HG03432 (cell line): ENCODE results near the gene FAM209A.
"Not testable (repeated sequence)": the region's sequence is repeated elsewhere in the genome, so short reads cannot be mapped to it uniquely, and the experiment has no call there.

ENCODE experiments used
- ATAC-seq: cut with Tn5 transposase; IDR thresholded peaks from one replicate; pipeline ENCODE4 v1.9.1; 2021; ENCODE audit warnings: mild to moderate bottlenecking, moderate library complexity; ENCODE audit not compliant: unreplicated experiment

Gene FAM209A

DNA sequence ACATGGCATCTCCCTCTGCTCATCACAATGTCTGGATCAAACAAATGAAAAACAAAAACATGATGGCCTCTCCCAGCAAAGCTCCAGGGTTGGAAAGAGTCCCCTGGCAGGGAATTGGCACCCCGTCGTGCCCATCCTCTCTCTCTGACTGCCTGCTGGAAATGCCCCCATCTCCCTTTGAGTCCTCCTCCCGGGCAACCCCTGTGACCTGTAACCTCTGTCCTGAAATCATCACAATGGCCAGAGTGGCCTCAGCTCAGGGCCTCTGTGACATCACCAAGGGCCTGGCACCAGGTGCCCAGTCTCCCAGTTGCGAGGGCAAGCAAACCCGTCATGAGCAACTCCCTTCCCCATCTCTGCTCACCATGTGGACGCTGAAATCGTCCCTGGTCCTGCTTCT lies at the start of gene FAM209A:
Gene FAM209A (plus strand): TSS at position 301 of the 400 bp plus-strand sequence. CDS start 65 bp downstream, at position 366.
- not testable (repeated sequence) for ATAC-seq

DNA sequence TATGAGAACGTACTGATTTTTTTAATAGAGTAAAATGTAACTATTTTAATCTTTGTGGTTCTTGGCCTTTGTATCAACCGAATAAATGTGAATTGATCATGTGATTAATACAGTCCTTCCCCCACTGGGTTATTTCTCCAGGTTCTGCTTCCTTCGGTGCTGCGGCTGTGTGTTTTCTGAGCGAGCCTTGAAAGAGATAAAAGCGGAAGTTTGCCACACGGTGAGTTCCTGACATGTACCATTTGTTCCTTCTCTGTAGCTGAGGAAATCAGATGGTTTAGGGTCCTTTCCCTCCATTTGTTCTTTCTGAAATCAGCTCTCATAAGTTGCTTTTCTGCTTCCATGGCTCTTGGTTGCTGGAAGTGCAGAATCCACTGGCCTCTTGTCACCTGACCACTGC lies 40.6 kb upstream of the FAM209A start:
- ATAC-seq, result no peak

DNA sequence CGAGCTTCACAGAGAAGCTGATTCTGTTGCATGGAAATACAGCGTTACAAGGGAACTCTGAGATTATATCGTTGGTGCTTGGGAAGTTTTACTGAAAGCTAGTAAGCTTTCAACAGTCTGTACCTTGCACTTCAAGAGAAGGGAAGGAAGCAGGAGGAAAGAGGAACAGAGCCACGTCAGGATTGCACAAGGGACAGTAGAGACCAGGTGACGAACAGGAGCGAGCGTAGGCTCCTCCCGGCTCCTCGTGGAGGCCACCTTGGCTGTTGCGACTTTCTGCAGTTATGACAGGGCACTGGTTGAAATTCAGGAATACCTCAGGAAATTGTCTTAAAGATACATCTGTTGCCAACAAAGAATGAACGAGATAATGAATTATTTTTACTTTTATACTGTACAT lies 37.3 kb upstream of the FAM209A start:
- ATAC-seq, result no peak

- ATAC-seq, result no peak
These were observed 36.0 kb upstream of the FAM209A start for GRCh38 chr20:56488566-56488965.

DNA sequence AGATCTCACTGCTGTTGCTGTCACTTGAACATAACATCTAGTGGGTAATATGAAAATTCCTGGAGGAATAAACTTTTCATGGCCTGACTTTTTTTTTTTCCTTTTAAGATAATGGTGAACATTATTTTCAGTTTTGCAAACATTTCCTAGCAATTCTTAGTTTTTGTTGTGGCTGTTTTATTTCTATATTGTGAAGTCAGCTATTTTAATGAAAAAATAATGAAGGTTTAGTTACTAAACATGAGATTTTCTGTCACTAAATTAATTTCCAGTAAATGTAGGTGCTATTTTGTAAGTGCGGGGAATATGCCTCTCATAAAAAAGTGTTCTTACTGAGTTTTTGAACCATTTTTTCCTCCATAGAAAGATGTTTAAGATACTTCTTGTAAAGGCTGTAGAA lies 23.4 kb upstream of the FAM209A start:
- no peak for ATAC-seq

DNA sequence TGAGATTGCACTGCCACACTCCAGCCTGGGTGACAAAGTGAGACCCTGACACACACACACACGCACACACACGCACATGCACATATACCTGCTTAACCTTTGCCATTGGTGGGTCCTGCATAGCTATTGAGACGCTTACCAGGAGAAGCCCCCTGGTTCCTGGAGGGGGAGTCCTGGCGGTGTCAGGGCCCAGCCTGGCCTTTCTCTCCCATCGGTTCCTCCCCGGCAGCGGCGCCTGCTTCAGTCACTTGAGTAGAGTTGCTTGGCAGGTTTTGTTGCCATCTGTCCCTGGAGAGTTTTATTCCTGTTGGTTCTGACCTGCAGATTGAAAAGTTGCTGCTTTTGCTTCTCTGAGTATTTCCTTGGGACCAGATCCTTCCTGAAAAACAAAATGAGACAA lies 20.6 kb upstream of the FAM209A start:
- no peak for ATAC-seq

DNA sequence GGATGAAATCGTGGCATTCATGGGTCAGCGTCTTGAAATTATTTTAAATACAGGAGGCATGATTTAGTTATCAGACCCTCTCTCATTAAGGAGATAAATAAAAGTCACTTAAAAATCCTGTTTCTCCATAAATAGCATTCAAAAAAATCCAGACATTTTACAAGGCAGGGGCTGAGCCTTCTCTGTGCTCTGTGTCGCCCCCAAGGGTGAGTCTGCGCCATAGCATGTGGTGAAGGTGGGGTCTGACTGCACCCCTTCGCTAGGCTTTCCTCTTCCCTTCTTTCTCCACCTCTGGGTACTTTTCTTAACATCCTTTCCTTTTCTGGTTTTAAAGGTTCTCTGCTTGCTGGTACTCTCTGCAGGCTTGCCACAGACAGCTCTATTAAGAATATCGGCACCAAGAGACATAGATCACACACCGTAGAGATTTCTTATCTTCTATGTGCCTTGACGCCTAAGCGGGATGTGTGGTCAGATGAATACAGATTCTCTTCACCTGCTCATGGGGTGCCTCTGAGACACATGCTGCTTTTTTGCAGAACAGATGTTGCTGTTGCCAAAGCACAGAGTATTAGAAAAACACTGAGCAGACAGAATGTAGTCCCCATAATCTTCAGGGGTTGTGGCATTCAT lies 20.1 kb upstream of the FAM209A start:
- ATAC-seq, result no peak

DNA sequence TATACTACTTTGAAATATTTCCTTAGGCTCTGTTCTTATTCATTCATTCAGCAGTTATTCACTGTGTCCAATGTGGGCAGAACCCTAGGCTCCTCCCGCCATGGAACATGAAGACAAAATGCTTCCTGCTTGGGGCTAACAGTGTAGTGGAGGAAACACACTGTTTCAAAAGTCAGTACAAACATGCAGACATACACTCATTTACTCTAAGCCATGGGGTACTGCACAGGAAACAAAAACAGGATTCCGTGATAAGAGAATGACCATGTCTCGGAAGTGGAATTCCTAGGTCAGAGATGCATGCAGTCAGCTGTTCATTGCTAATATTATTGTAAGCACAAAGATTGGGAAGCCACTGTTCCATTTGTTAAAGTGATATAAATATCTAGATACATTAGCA lies 18.4 kb upstream of the FAM209A start:
- no peak for ATAC-seq

DNA sequence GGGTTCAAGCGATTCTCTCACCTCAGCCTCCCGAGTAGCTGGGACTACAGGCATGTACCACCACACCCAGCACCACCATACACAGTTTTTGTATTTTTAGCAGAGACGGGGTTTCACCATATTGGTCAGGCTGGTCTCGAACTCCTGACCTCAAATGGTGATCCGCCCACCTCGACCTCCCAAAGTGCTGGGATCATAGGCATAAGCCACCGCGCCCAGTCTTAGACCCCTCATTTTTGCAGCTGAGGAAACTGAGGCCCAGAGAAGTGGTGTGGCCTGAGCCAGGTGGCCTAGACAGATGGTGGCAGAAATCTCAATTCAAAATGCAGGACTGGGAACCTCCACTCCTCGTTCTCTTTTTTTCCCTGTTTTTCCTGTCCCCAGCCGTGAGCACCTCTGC lies 12.6 kb upstream of the FAM209A start:
- no peak for ATAC-seq

DNA sequence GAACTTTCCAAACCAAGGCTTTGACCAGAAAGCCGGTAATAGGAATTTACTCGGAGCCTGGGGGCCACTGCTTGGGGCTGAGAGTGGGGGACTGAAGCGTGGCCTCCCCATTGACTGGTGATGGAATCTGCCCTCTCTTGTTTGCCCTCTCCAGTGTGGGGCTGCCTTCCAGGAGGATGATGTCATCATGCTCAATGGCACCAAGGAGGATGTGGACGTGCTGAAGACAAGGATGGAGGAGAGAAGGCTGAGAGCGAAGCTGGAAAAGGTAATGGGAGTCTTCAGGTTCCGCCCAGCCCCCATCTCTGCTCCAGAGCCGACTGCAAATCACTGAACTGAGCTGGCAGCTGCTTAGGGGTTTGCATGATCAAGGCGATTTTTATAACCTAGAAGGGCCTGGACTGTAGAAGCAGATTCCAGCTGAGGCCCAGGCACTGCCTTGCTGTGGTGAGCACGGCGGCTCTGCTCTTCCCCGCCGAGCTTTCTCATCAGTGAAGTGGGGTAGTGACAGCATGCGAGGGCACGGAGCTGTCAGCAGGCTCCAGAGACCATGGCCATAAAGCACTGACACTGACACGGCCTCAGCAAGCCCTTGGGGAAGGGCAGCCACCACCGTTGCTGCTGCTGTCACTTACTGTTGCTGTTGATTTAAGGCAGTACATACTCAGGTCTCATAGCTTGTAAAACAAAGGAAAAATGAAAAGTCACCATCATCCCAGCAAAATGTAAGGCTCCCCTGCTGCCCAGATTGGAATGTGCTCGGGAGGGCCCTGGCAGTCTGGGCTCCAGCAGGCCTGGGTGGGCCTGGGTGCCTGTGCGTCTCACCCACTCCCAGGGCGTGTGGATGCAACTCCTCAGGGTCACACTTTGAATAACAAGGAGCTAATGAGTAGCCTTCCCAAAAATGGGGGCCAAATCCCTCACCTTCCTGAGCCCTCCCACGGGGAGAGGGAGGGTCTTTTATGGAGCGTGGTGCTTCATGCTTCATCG lies 11.1 kb upstream of the FAM209A start:
- no peak for ATAC-seq

- ATAC-seq, result no peak
These were observed 7.9 kb upstream of the FAM209A start for GRCh38 chr20:56516631-56517030.

GRCh38 chr20:56517211-56517610 lies 7.3 kb upstream of the FAM209A start:
- no peak for ATAC-seq

DNA sequence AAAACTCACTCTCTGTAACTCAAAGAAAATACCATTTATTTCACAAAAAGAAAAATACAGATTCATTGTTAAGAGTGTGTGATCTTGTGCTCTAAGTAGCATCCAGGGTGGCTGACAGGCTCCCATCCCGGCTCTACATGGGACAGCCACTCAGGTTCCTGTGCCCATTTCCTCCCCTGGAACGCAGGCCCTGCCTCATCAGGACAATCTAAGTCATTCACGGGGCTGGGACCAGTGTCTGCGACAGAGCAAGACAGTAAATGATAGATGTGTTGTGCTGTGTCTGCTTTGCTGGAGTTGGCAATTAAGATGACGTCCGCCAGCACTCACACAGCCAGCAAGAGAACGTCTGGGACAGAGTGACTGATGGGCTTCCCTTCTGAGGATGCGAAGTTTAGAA lies 6.9 kb upstream of the FAM209A start:
- ATAC-seq, result no peak

DNA sequence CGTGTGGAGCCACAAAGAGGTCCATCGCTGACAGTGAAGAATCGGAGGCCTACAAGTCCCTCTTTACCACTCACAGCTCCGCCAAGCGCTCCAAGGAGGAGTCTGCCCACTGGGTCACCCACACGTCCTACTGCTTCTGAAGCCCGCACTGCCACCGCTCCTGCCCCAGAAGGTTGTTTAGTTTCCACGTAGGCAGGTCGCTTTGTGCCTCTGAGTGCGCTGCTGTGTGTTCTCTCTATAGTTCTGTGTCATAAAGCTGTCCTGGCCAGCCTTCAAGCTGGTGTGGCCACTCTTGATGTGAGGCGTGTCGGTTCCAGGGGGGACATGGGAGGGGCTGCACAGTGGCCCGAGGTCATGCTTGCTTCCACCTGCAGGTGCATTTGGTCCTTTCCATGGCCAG lies 6.4 kb upstream of the FAM209A start:
- no peak for ATAC-seq

GRCh38 chr20:56518721-56519398 lies 5.7 kb upstream of the FAM209A start:
- ATAC-seq, result no peak

DNA sequence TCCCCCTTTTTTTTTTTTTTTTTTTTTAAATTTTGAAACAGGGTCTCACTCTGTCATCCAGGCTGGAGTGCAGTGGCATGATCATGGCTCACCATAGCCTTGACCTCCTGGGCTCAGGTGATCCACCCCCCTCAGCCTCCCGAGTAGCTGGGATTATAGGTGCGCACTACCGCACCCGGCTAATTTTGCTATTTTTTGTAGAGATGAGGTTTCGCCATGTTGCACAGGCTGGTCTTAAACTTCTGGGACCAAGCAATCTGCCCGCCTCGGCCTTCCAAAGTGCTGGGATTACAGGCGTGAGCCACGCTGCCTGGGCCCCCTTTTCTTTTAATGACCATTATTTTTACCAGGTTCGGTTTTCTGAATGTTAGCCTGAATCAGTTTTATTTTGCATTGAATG lies 5.0 kb upstream of the FAM209A start:
- no peak for ATAC-seq

DNA sequence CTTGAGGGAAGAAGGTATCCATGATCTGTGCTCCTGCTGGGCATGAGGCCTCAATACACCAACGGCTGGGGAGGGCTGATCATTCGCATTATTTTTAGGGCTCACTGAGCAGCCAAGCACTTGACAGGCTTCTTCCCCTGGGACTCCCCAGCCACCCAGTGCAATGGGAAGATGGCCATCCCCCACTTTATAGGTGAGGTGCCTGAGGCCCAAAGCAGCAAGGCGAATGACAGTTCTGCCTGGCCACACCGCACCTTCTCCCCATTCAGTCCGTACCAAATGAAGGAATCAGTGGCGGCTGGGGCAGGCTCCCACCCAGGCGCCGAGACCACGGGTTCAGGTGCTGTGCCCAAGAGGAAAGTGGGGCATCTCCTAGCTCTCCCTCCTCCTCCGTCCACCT lies 4.4 kb upstream of the FAM209A start:
- ATAC-seq, result no peak

GRCh38 chr20:56520746-56521354 lies 3.7 kb upstream of the FAM209A start:
- not testable (repeated sequence) for ATAC-seq

- no peak for ATAC-seq
These were observed 2.2 kb upstream of the FAM209A start for GRCh38 chr20:56522311-56522710.

DNA sequence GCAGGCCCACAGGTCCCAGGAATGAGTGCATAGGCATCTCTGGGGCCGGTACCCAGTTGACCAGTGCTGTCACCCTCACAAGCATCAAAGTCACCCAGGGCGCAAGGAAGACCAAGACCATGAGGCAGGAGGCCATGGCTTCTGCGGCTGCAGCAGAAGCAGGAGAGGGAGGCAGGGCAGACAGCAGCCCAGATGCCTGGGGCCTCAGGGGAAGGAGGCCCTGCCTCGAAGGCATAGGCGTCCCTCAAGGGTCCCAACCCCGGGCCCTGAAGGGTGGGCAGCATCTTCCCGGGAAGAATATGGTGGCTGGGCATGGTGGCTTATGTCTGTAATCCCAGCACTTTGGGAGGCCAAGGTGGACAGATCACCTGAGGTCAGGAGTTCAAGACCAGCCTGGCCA lies 3.0 kb downstream of the FAM209A start:
- ATAC-seq, result no peak

- not testable (repeated sequence) for ATAC-seq
These were observed 8.4 kb downstream of the FAM209A start, which contains the start of gene FAM209B for GRCh38 chr20:56532946-56533345. FAM209B (plus strand) TSS chr20:56533246; CDS start chr20:56533342, 96 bp downstream.
